Keratinocyte (primary cell): ENCODE data around the gene SLC13A3. TPM values are rescaled to one million over a fixed set of nuclear protein-coding genes. Genes with fewer than 3 reads are reported as not detected.

Experiments
- DNase-seq: peaks from one replicate; pipeline ENCODE4 v3.0.0-alpha.2; 2011; ENCODE audit warnings: low read depth, missing footprints, low spot score
- FAIRE-seq: peaks from 2 replicates; lab custom pipeline; 2011; peaks lifted over from hg19 to GRCh38; lab: Jason Lieb, UNC
- H2AFZ ChIP-seq: 2 replicates; pipeline ENCODE4 v1.6.0; 2012; ENCODE audit warnings: low read length, control low read depth, inconsistent platforms; ENCODE audit not compliant: control insufficient read depth
- H3K27ac ChIP-seq: 2 replicates; pipeline ENCODE4 v1.5.1; 2011; ENCODE audit warnings: low read length; ENCODE audit not compliant: control insufficient read depth, insufficient read depth
- H3K27me3 ChIP-seq: 3 replicates; pipeline ENCODE4 v1.6.0; 2011; ENCODE audit warnings: low read length; ENCODE audit not compliant: control insufficient read depth, insufficient read depth; ENCODE audit errors: extremely low read depth
- H3K36me3 ChIP-seq, 2 experiments: 2 replicates in 1 of 2; 3 replicates in 1 of 2; pipeline ENCODE4 v1.5.1; 2011; ENCODE audit warnings: low read length in 2 of 2, mild to moderate bottlenecking in 1 of 2; ENCODE audit not compliant: control insufficient read depth in 2 of 2, insufficient read depth in 2 of 2; ENCODE audit errors: extremely low read depth in 1 of 2
- H3K4me1 ChIP-seq: 3 replicates; pipeline ENCODE4 v1.5.1; 2011; ENCODE audit warnings: low read length; ENCODE audit not compliant: control insufficient read depth, insufficient read depth; ENCODE audit errors: extremely low read depth
- H3K4me2 ChIP-seq: 3 replicates; pipeline ENCODE4 v1.6.0; 2011; ENCODE audit warnings: low read depth, low read length; ENCODE audit not compliant: control insufficient read depth, insufficient read depth; ENCODE audit errors: extremely low read depth
- H3K4me3 ChIP-seq, 3 experiments: fragments of 200-600 bp in 1 of 3; sonication (generic) in 1 of 3; 2 replicates in 2 of 3; 3 replicates in 1 of 3; pipeline ENCODE4 v1.5.1; 2011 to 2016; ENCODE audit warnings: low read length in 3 of 3, mild to moderate bottlenecking in 3 of 3, control low read depth in 2 of 3, inconsistent platforms in 1 of 3, low read depth in 1 of 3, mixed read lengths in 1 of 3, mixed run types in 1 of 3, moderate library complexity in 1 of 3; ENCODE audit not compliant: control insufficient read depth in 2 of 3, insufficient read depth in 2 of 3; ENCODE audit errors: extremely low read depth in 1 of 3
- H3K79me2 ChIP-seq: 2 replicates; pipeline ENCODE4 v1.6.0; 2012; ENCODE audit warnings: low read length; ENCODE audit not compliant: control insufficient read depth, insufficient read depth
- H3K9ac ChIP-seq: 3 replicates; pipeline ENCODE4 v1.6.0; 2011; ENCODE audit warnings: low read length; ENCODE audit not compliant: control insufficient read depth, insufficient read depth; ENCODE audit errors: extremely low read depth
- H3K9me1 ChIP-seq: 3 replicates; pipeline ENCODE4 v1.6.0; 2011; ENCODE audit warnings: low read length; ENCODE audit not compliant: control insufficient read depth, insufficient read depth; ENCODE audit errors: extremely low read depth
- H3K9me3 ChIP-seq: 2 replicates; pipeline ENCODE4 v1.5.1; 2012; ENCODE audit warnings: low read depth, low read length; ENCODE audit not compliant: control insufficient read depth
- H4K20me1 ChIP-seq: 3 replicates; pipeline ENCODE4 v1.6.0; 2011; ENCODE audit warnings: low read length; ENCODE audit not compliant: control insufficient read depth, insufficient read depth; ENCODE audit errors: extremely low read depth
- EZH2 ChIP-seq: IDR thresholded peaks from one replicate; pipeline ENCODE4 v1.6.1; 2012; ENCODE audit warnings: inconsistent platforms, mild to moderate bottlenecking, low read length, moderate library complexity
- dilution Hi-C: fragments of 300-500 bp; cut with MboI; formaldehyde crosslinking; loops from one replicate; pipeline ENCODE4 v1.7.0; 2020; ENCODE audit warnings: low sequenced_read_pairs; ENCODE audit not compliant: extremely low pct_ligation_motif_present
- polyA plus RNA-seq, 5 experiments: library from polyadenylated mRNA; depleted of rRNA in 3 of 5; stranded (reverse) in 3 of 5; stranded (forward) in 1 of 5; unstranded in 1 of 5; fragments of >200 nt; gene quantifications; 1 replicate in 1 of 5; 2 replicates in 3 of 5; 3 replicates in 1 of 5; pipeline versions ENCODE4 v1.2.1 to v1.2.3, GENCODE V29; 2011 to 2012; ENCODE audit warnings: missing spikeins in 2 of 5, low read depth in 1 of 5, low replicate concordance in 1 of 5
- TF ChIP-seq, protein P1 (sequence below), 3 experiments: IDR thresholded peaks in 1 of 3; conservative IDR thresholded peaks in 1 of 3; optimal IDR thresholded peaks in 1 of 3; 2 replicates in 2 of 3; 3 replicates in 1 of 3; pipeline versions ENCODE3 to v1.5.1; 2011; ENCODE audit warnings: low read length in 3 of 3, mild to moderate bottlenecking in 3 of 3, moderate library complexity in 2 of 3, control low read depth in 1 of 3, inconsistent platforms in 1 of 3; ENCODE audit not compliant: insufficient read depth in 2 of 3; ENCODE audit errors: extremely low read depth in 1 of 3

SLC13A3 gene
- polyA plus RNA-seq, 1 donor (not counting 4 experiments of a cell fraction or from before 2014, with no cell fraction given) = 4.5 TPM

DNA sequence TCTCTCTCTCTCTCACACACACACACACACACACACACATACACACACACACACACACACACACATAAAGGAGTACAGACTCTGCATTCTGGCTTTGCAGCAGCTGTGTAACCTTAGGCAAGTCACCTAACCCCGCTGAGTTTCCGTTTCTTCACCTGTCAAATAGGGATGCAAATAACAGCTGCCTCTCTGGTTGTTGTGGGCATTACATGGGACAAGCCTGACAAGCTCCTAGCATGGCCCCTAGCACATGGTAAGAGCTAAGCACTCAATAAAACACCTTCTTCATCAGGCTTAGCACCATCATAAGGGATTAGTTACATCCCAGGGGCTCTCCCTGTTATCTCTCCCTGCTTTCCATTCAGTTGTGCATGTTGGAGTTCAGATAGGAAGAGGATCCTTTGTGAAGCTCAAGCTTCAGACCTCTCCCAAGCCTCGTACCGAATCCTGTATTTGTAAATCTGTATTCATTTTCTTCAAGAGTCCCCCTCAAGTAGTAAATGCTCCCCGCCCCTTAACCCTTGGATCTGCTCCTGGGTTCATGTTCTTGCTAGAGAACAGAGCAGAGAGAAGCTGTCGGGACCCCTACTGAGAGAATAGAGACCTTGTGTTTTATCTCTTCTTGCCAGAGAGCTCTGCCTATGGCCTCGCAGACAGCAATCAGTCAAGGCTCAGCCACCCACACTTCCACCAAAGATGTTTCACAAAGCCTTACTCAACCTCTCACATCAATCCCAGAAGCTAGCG lies 2.2 kb downstream of the SLC13A3 start:
- Histone ChIP-seq H4K20me1 (no peaks in the 10 kb centered on the region), H3K4me1 (no peaks in the 10 kb centered on the region), H3K79me2 (no peaks in the 10 kb centered on the region), H3K4me3 (no peak overlapping the region), H3K9me1 (no peaks in the 10 kb centered on the region), H3K9ac (no peak overlapping the region), H3K9me3 (no peaks in the 10 kb centered on the region), H2AFZ (no peak overlapping the region), H3K36me3 (no peaks in the 10 kb centered on the region), H3K27me3 (peaks cover 15% of the 10 kb centered on the region), H3K27ac (no peak overlapping the region), H3K4me2 (no peak overlapping the region)
- no peak for FAIRE-seq
- dilution Hi-C loops = no loop called here
- DNase-seq = no peak
- TF ChIP-seq, protein P1, sequence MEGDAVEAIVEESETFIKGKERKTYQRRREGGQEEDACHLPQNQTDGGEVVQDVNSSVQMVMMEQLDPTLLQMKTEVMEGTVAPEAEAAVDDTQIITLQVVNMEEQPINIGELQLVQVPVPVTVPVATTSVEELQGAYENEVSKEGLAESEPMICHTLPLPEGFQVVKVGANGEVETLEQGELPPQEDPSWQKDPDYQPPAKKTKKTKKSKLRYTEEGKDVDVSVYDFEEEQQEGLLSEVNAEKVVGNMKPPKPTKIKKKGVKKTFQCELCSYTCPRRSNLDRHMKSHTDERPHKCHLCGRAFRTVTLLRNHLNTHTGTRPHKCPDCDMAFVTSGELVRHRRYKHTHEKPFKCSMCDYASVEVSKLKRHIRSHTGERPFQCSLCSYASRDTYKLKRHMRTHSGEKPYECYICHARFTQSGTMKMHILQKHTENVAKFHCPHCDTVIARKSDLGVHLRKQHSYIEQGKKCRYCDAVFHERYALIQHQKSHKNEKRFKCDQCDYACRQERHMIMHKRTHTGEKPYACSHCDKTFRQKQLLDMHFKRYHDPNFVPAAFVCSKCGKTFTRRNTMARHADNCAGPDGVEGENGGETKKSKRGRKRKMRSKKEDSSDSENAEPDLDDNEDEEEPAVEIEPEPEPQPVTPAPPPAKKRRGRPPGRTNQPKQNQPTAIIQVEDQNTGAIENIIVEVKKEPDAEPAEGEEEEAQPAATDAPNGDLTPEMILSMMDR (optimal IDR thresholded peaks at IDR 0.05 in 1 of 3, IDR thresholded peaks at IDR 0.05 in 1 of 3, conservative IDR thresholded peaks at IDR 0.05 in 1 of 3; ENCODE audit: extremely low read depth in 1 of 3, insufficient read depth in 2 of 3, low read length in 3 of 3) = no peak
- no peak for TF ChIP-seq EZH2

- no peak for TF ChIP-seq EZH2
- TF ChIP-seq, protein P1 (optimal IDR thresholded peaks at IDR 0.05 in 1 of 3, IDR thresholded peaks at IDR 0.05 in 1 of 3, conservative IDR thresholded peaks at IDR 0.05 in 1 of 3; ENCODE audit: extremely low read depth in 1 of 3, insufficient read depth in 2 of 3, low read length in 3 of 3) = no peak
- Histone ChIP-seq H3K9me3 (no peaks in the 10 kb centered on the region), H3K79me2 (no peaks in the 10 kb centered on the region), H3K9me1 (no peaks in the 10 kb centered on the region), H3K36me3 (no peaks in the 10 kb centered on the region), H4K20me1 (no peaks in the 10 kb centered on the region), H3K4me2 (no peak overlapping the region), H3K9ac (no peak overlapping the region), H2AFZ (no peak overlapping the region), H3K27me3 (peaks cover 15% of the 10 kb centered on the region), H3K4me3 (no peak overlapping the region), H3K4me1 (no peaks in the 10 kb centered on the region), H3K27ac (no peak overlapping the region)
- DNase-seq = no peak
- no peak for FAIRE-seq
- dilution Hi-C loops = no loop called here
These were observed 3.8 kb downstream of the SLC13A3 start for GRCh38 chr20:46647469-46647868.
